B cell (primary cell): ENCODE measurements around the gene STMP1. TPM values are rescaled to one million over a fixed set of nuclear protein-coding genes. Genes with fewer than 3 reads are reported as not detected.
A peak's percentile ranks its signal among the peaks of the same experiment; 100 is the strongest.

Source experiments
- ATAC-seq: fragments of 200-7000 bp; cut with Tn5 transposase; one replicate; pipeline ENCODE4 v1.10.0; 2021; ENCODE audit warnings: low read depth, mild to moderate bottlenecking, moderate number of reproducible peaks, moderate library complexity
- CTCF ChIA-PET: fragments of 350-600 bp; sonication (Branson Sonifier 250); formaldehyde crosslinking; loops from one replicate; lab custom pipeline; 2021; ENCODE audit warnings: antibody characterized with exemption, inconsistent platforms; lab: Charles Lee
- POLR2A ChIA-PET: fragments of 350-600 bp; sonication (Branson Sonifier 250); formaldehyde crosslinking; loops from one replicate; lab custom pipeline; 2021; ENCODE audit warnings: antibody characterized with exemption; lab: Charles Lee
- DNase-seq: peaks from one replicate; pipeline ENCODE4 v3.0.0; 2013
- H2AFZ ChIP-seq: 2 replicates; pipeline ENCODE4 v1.6.1; 2012; ENCODE audit warnings: mild to moderate bottlenecking, low read depth, low read length; ENCODE audit not compliant: insufficient read depth, poor library complexity, severe bottlenecking
- H3K27ac ChIP-seq, 2 donors: 1 replicate in 1 of 2; 2 replicates in 1 of 2; pipeline ENCODE4 v1.5.1; 2012 to 2013; ENCODE audit warnings: low read length in 2 of 2, mild to moderate bottlenecking in 2 of 2, moderate library complexity in 1 of 2
- H3K27me3 ChIP-seq, 4 experiments: fragments of 200-600 bp in 1 of 4; sonication (generic) in 1 of 4; replicated peaks in 1 of 4; 1 replicate in 2 of 4; 2 replicates in 2 of 4; pipeline versions ENCODE4 v1.6.1 to v1.7.0; 2013 to 2016; ENCODE audit warnings: low read length in 3 of 4, mild to moderate bottlenecking in 2 of 4, mixed read lengths in 1 of 4, moderate library complexity in 1 of 4; ENCODE audit not compliant: insufficient read depth in 4 of 4, control insufficient read depth in 3 of 4; ENCODE audit errors: control extremely low read depth in 1 of 4
- H3K36me3 ChIP-seq, 2 experiments: replicated peaks in 1 of 2; 1 replicate in 1 of 2; 2 replicates in 1 of 2; pipeline versions ENCODE4 v1.6.1 to v1.7.1; 2013; ENCODE audit warnings: low read length in 1 of 2; ENCODE audit not compliant: insufficient read depth in 2 of 2, control insufficient read depth in 1 of 2; ENCODE audit errors: control extremely low read depth in 1 of 2, extremely low read depth in 1 of 2
- H3K4me1 ChIP-seq, 2 donors: fragments of 200-600 bp in 1 of 2; sonication (generic) in 1 of 2; 1 replicate in 1 of 2; 2 replicates in 1 of 2; pipeline versions ENCODE4 v1.5.1 to v1.6.1; 2013 to 2017; ENCODE audit warnings: low read length in 2 of 2; ENCODE audit not compliant: control insufficient read depth in 2 of 2, insufficient read depth in 2 of 2
- H3K4me2 ChIP-seq: replicated peaks from 2 replicates; pipeline ENCODE3; 2012; ENCODE audit warnings: mild to moderate bottlenecking, low read depth, low read length; ENCODE audit not compliant: poor library complexity, severe bottlenecking
- H3K4me3 ChIP-seq, 5 experiments: fragments of 200-600 bp in 1 of 5; sonication (generic) in 1 of 5; 1 replicate in 3 of 5; 2 replicates in 2 of 5; pipeline versions ENCODE4 v1.5.1 to v1.7.0; 2011 to 2016; ENCODE audit warnings: low read length in 4 of 5, mild to moderate bottlenecking in 4 of 5, low read depth in 2 of 5, control low read depth in 1 of 5, moderate library complexity in 1 of 5; ENCODE audit not compliant: insufficient read depth in 1 of 5; ENCODE audit errors: control extremely low read depth in 1 of 5, extremely low read depth in 1 of 5
- H3K79me2 ChIP-seq: fragments of 200-600 bp; sonication (generic); one replicate; pipeline ENCODE4 v1.6.0; 2016; ENCODE audit warnings: low read length; ENCODE audit not compliant: control insufficient read depth, insufficient read depth
- H3K9ac ChIP-seq: fragments of 200-600 bp; sonication (generic); 2 replicates; pipeline ENCODE4 v1.6.1; 2017; ENCODE audit warnings: mild to moderate bottlenecking, low read length, moderate library complexity
- H3K9me3 ChIP-seq, 3 donors: one replicate each; pipeline versions ENCODE4 v1.6.1 to v1.7.1; 2013; ENCODE audit warnings: low read length in 2 of 3; ENCODE audit not compliant: control insufficient read depth in 2 of 3, insufficient read depth in 1 of 3; ENCODE audit errors: control extremely low read depth in 1 of 3
- H4K20me1 ChIP-seq: 2 replicates; pipeline ENCODE4 v1.6.0; 2012; ENCODE audit warnings: mild to moderate bottlenecking, low read length; ENCODE audit not compliant: insufficient read depth, control insufficient read depth, poor library complexity, severe bottlenecking
- H3K27ac Mint-ChIP-seq: one replicate; pipeline ENCODE4 v1.8.0; 2021; ENCODE audit warnings: mixed read lengths
- H3K27me3 Mint-ChIP-seq: one replicate; pipeline ENCODE4 v1.8.0; 2021; ENCODE audit warnings: mixed read lengths
- H3K4me1 Mint-ChIP-seq: one replicate; pipeline ENCODE4 v1.8.0; 2021; ENCODE audit warnings: mixed read lengths
- H3K4me3 Mint-ChIP-seq: one replicate; pipeline ENCODE4 v1.8.0; 2021; ENCODE audit warnings: mixed read lengths
- H3K9me3 Mint-ChIP-seq: one replicate; pipeline ENCODE4 v1.8.0; 2022; ENCODE audit warnings: mixed read lengths; ENCODE audit not compliant: insufficient read depth
- EZH2 ChIP-seq: IDR thresholded peaks from 2 replicates; pipeline ENCODE4 v1.6.1; 2012; ENCODE audit warnings: borderline replicate concordance, low read depth, mild to moderate bottlenecking, moderate library complexity, low read length; ENCODE audit not compliant: insufficient read depth, poor library complexity, severe bottlenecking
- WGBS: methylation state at CpG from one replicate; pipeline ENCODE4 v1.1.5; 2013; ENCODE audit warnings: missing lambda C conversion rate; ENCODE audit not compliant: insufficient coverage; 5-methylcytosine and 5-hydroxymethylcytosine counted together
- intact Hi-C: fragments of 100-400 bp; cut with micrococcal nuclease; formaldehyde crosslinking; loops from one replicate; pipeline ENCODE4 v1.10.0; 2022
- polyA plus RNA-seq: library from polyadenylated mRNA; depleted of rRNA; stranded (reverse); fragments of >200 nt; gene quantifications from 2 replicates; pipeline ENCODE4 v1.2.3, GENCODE V29; 2012
- total RNA-seq, 2 donors: library from RNA; stranded (reverse); fragments of 120-200 nt in 1 of 2; gene quantifications; 1 replicate in 1 of 2; 2 replicates in 1 of 2; pipeline versions ENCODE4 v1.2.3 to v1.2.4, GENCODE V29; 2013 to 2022
- TF ChIP-seq, protein P1 (sequence below): fragments of 200-600 bp; IDR thresholded peaks from one replicate; pipeline ENCODE4 v1.8.0; 2022; ENCODE audit warnings: antibody characterized with exemption, mild to moderate bottlenecking

Gene STMP1
- total and polyA plus RNA-seq, 2 donors (not counting 1 experiment from before 2014, with no cell fraction given): 11.0 to 33.5 TPM

DNA sequence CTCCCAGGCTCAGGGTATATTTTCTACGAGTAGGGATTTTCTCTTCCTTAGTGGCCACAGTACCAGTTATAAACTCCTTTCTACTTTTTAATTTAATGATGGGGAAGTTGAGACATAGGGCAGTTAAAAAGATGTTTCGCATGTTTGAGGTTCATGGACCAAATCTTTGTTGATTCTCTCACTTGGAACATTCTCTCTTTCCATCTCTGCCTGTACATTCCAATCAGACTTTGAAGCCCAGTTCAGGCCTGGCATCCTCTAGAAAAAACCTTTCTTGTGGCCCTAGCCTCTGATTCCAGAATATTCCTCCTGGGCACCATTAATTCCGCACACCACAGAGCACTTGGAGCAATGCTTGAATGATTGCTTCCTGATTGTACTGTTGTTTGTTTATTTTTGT, 47.2 kb downstream of the STMP1 start:
- no peaks in the 10 kb centered on the region for H3K27me3 Mint-ChIP-seq
- no peak for DNase-seq
- H2AFZ ChIP-seq: no peak overlapping the region
- H3K9me3 Mint-ChIP-seq: no peaks in the 10 kb centered on the region
- H3K4me3 ChIP-seq: no peak overlapping the region
- H3K27ac Mint-ChIP-seq: no peak overlapping the region
- no peaks in the 10 kb centered on the region for H3K36me3 ChIP-seq
- no peak overlapping the region for H3K4me3 Mint-ChIP-seq
- no peak overlapping the region for H3K4me2 ChIP-seq
- ChIA-PET CTCF (no interaction called here), POLR2A (no interaction called here)
- no peaks in the 10 kb centered on the region for H3K4me1 ChIP-seq
- H3K79me2 ChIP-seq: no peaks in the 10 kb centered on the region
- H3K9me3 ChIP-seq: no peaks in the 10 kb centered on the region
- TF ChIP-seq, protein P1, sequence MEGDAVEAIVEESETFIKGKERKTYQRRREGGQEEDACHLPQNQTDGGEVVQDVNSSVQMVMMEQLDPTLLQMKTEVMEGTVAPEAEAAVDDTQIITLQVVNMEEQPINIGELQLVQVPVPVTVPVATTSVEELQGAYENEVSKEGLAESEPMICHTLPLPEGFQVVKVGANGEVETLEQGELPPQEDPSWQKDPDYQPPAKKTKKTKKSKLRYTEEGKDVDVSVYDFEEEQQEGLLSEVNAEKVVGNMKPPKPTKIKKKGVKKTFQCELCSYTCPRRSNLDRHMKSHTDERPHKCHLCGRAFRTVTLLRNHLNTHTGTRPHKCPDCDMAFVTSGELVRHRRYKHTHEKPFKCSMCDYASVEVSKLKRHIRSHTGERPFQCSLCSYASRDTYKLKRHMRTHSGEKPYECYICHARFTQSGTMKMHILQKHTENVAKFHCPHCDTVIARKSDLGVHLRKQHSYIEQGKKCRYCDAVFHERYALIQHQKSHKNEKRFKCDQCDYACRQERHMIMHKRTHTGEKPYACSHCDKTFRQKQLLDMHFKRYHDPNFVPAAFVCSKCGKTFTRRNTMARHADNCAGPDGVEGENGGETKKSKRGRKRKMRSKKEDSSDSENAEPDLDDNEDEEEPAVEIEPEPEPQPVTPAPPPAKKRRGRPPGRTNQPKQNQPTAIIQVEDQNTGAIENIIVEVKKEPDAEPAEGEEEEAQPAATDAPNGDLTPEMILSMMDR: no peak
- TF ChIP-seq EZH2: no peak
- no peak overlapping the region for H3K27ac ChIP-seq
- peaks cover 0 to 5% (median 0%) of the 10 kb centered on the region in 4 experiments for H3K27me3 ChIP-seq
- H4K20me1 ChIP-seq: no peaks in the 10 kb centered on the region
- intact Hi-C loops: no loop called here
- H3K9ac ChIP-seq: no peak overlapping the region
- no peak for ATAC-seq
- H3K4me1 Mint-ChIP-seq: no peaks in the 10 kb centered on the region
- 100% methylated on average over 1 of the region's 3 CpGs for WGBS

DNA sequence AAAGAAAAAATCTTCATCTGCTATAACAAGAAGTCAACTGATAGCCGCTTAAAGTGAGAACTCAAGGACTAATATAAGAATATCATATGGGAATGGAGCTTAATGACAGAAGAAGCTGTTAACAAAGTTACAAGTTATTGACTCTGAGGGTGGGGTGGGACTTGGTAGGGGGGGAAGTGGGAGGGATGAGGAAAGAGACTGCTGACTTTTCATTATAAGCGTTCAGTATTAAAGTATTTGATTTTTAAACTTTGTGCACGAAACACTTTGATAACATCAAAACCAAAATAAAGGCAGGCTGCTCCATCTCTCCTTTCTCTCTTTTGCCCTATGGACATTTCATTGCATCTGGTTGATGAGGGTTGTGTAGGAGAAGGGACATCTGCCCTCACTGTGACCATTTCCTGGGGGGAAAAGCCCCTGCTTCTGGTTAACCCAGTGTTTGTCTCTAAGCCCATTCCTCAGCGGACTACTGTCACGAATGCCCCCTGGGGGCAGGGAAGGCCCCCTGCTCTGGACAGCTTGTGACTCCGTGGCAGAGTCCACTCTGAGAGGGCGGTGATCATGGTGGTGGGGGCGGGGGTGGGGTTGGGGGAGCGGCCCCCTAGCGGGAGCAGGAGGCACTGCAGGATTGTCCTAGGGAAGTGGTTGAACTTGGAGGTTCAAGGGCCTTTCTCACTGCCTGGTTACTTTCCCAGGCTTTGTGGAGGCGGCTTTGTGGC, 48.3 kb downstream of the STMP1 start:
- Histone ChIP-seq H4K20me1 (no peaks in the 10 kb centered on the region), H3K27me3 (peaks cover 0 to 5% (median 0%) of the 10 kb centered on the region in 4 experiments), H3K4me1 (no peaks in the 10 kb centered on the region), H3K4me2 (no peak overlapping the region), H3K27ac (no peak overlapping the region), H3K4me3 (no peak overlapping the region), H3K9me3 (no peaks in the 10 kb centered on the region), H3K36me3 (no peaks in the 10 kb centered on the region), H2AFZ (no peak overlapping the region), H3K9ac (no peak overlapping the region), H3K79me2 (no peaks in the 10 kb centered on the region)
- intact Hi-C loops: no loop called here
- H3K9me3 Mint-ChIP-seq: no peaks in the 10 kb centered on the region
- no peak overlapping the region for H3K27ac Mint-ChIP-seq
- WGBS: 13% methylated on average over 3 of the region's 11 CpGs
- H3K27me3 Mint-ChIP-seq: no peaks in the 10 kb centered on the region
- DNase-seq: peak; percentile 11
- ATAC-seq: peak; percentile 36
- H3K4me1 Mint-ChIP-seq: no peaks in the 10 kb centered on the region
- no peak overlapping the region for H3K4me3 Mint-ChIP-seq
- POLR2A ChIA-PET: interaction anchor here (0.6 kb wide), 1 partner anchor 111 kb away, joined by 3 read pairs; no protein-coding TSS in a partner anchor
- TF ChIP-seq EZH2: no peak
- TF ChIP-seq, protein P1: peak; percentile 66
- CTCF ChIA-PET: interaction anchor here (1.0 to 1.6 kb wide), 3 partner anchors 11 to 37 kb away, joined by 3 to 6 read pairs (median 4); no protein-coding TSS in a partner anchor
